Type B pancreatic cell (in vitro differentiated cells): ENCODE measurements around the gene LLCFC1. TPM values are rescaled to one million over a fixed set of nuclear protein-coding genes. Genes with fewer than 3 reads are reported as not detected.

Source experiments
- DNase-seq: peaks from one replicate; pipeline ENCODE4 v3.0.0; 2021; ENCODE audit warnings: mixed read lengths; ENCODE audit not compliant: unreplicated experiment; ENCODE audit errors: extremely low spot score
- H3K27ac Mint-ChIP-seq: 2 replicates; pipeline ENCODE4 v1.8.0; 2021; ENCODE audit warnings: mild to moderate bottlenecking, mixed read lengths
- H3K27me3 Mint-ChIP-seq: 2 replicates; pipeline ENCODE4 v1.8.0; 2021; ENCODE audit warnings: mixed read lengths
- H3K36me3 Mint-ChIP-seq: 2 replicates; pipeline ENCODE4 v1.8.0; 2021; ENCODE audit warnings: mixed read lengths
- H3K4me1 Mint-ChIP-seq: one replicate; pipeline ENCODE4 v1.8.0; 2021; ENCODE audit warnings: mixed read lengths; ENCODE audit not compliant: unreplicated experiment
- H3K4me3 Mint-ChIP-seq: 2 replicates; pipeline ENCODE4 v1.8.0; 2021; ENCODE audit warnings: mild to moderate bottlenecking, mixed read lengths
- H3K9me3 Mint-ChIP-seq: 2 replicates; pipeline ENCODE4 v1.8.0; 2021; ENCODE audit warnings: mixed read lengths
- CTCF ChIP-seq: fragments of 200-600 bp; sonication (generic); conservative IDR thresholded peaks from 2 replicates; pipeline ENCODE4 v1.5.0; 2021; ENCODE audit warnings: antibody characterized with exemption, mild to moderate bottlenecking
- total RNA-seq: library from RNA; stranded (reverse); gene quantifications from 2 replicates; pipeline ENCODE4 v1.2.1, GENCODE V29; 2021; ENCODE audit warnings: low replicate concordance

LLCFC1 gene
- total RNA-seq, 1 donor from 2014 or later = not detected

GRCh38 chr7:142930126-142930730 is 9.1 kb upstream of the LLCFC1 start:
- H3K4me1 Mint-ChIP-seq = no peaks in the 10 kb centered on the region
- no peak overlapping the region for H3K4me3 Mint-ChIP-seq
- TF ChIP-seq CTCF = no peak
- H3K27ac Mint-ChIP-seq = no peak overlapping the region
- H3K27me3 Mint-ChIP-seq = peaks cover 8% of the 10 kb centered on the region
- DNase-seq = no peak
- H3K9me3 Mint-ChIP-seq = peaks cover 5% of the 10 kb centered on the region
- H3K36me3 Mint-ChIP-seq = no peaks in the 10 kb centered on the region

- no peak for TF ChIP-seq CTCF
- Mint-ChIP-seq H3K27ac (no peak overlapping the region), H3K36me3 (no peaks in the 10 kb centered on the region), H3K4me1 (no peaks in the 10 kb centered on the region), H3K4me3 (no peak overlapping the region), H3K9me3 (no peaks in the 10 kb centered on the region), H3K27me3 (peaks cover 8% of the 10 kb centered on the region)
- DNase-seq = no peak
Observed at GRCh38 chr7:142932386-142933091, 6.7 kb upstream of the LLCFC1 start.

GRCh38 chr7:142933092-142933475 is 6.2 kb upstream of the LLCFC1 start:
- Mint-ChIP-seq H3K36me3 (no peaks in the 10 kb centered on the region), H3K4me3 (no peak overlapping the region), H3K27ac (no peak overlapping the region), H3K4me1 (no peaks in the 10 kb centered on the region), H3K9me3 (no peaks in the 10 kb centered on the region), H3K27me3 (peaks cover 8% of the 10 kb centered on the region)
- TF ChIP-seq CTCF = no peak
- no peak for DNase-seq

- TF ChIP-seq CTCF = no peak
Observed at GRCh38 chr7:142933624-142934023, 5.7 kb upstream of the LLCFC1 start, which contains the start of gene TRPV5. Gene TRPV5, minus strand, starts transcription at chr7:142933746. Its CDS starts 287 bp downstream, at chr7:142933459.

GRCh38 chr7:142934056-142934455 is 5.2 kb upstream of the LLCFC1 start:
- Mint-ChIP-seq H3K4me3 (no peak overlapping the region), H3K9me3 (no peaks in the 10 kb centered on the region), H3K27me3 (peaks cover 12% of the 10 kb centered on the region), H3K4me1 (no peaks in the 10 kb centered on the region), H3K27ac (no peak overlapping the region), H3K36me3 (no peaks in the 10 kb centered on the region)
- no peak for DNase-seq
- TF ChIP-seq CTCF = no peak

More at GRCh38 chr7:142933624-142934023, 5.7 kb upstream of the LLCFC1 start, which contains the start of gene TRPV5:
- no peak for DNase-seq
- H3K27ac Mint-ChIP-seq = no peak within 1 kb of the TSS
- no peaks in the 10 kb centered on the region for H3K9me3 Mint-ChIP-seq
- no peak within 1 kb of the TSS for H3K4me3 Mint-ChIP-seq
- no peaks in the 10 kb centered on the region for H3K4me1 Mint-ChIP-seq
- H3K36me3 Mint-ChIP-seq = no peaks in the 10 kb centered on the region
- H3K27me3 Mint-ChIP-seq = peaks cover 9% of the 10 kb centered on the region
